B cell (primary cell): ENCODE measurements around the gene STXBP5L. TPM values are rescaled to one million over a fixed set of nuclear protein-coding genes. Genes with fewer than 3 reads are reported as not detected.

ENCODE experiments used
- ATAC-seq: fragments of 200-7000 bp; cut with Tn5 transposase; one replicate; pipeline ENCODE4 v1.10.0; 2021; ENCODE audit warnings: low read depth, mild to moderate bottlenecking, moderate number of reproducible peaks, moderate library complexity
- CTCF ChIA-PET: fragments of 350-600 bp; sonication (Branson Sonifier 250); formaldehyde crosslinking; loops from one replicate; lab custom pipeline; 2021; ENCODE audit warnings: antibody characterized with exemption, inconsistent platforms; lab: Charles Lee
- POLR2A ChIA-PET: fragments of 350-600 bp; sonication (Branson Sonifier 250); formaldehyde crosslinking; loops from one replicate; lab custom pipeline; 2021; ENCODE audit warnings: antibody characterized with exemption; lab: Charles Lee
- DNase-seq: peaks from one replicate; pipeline ENCODE4 v3.0.0; 2013
- H2AFZ ChIP-seq: 2 replicates; pipeline ENCODE4 v1.6.1; 2012; ENCODE audit warnings: mild to moderate bottlenecking, low read depth, low read length; ENCODE audit not compliant: insufficient read depth, poor library complexity, severe bottlenecking
- H3K27ac ChIP-seq, 2 donors: 1 replicate in 1 of 2; 2 replicates in 1 of 2; pipeline ENCODE4 v1.5.1; 2012 to 2013; ENCODE audit warnings: low read length in 2 of 2, mild to moderate bottlenecking in 2 of 2, moderate library complexity in 1 of 2
- H3K27me3 ChIP-seq, 4 experiments: fragments of 200-600 bp in 1 of 4; sonication (generic) in 1 of 4; replicated peaks in 1 of 4; 1 replicate in 2 of 4; 2 replicates in 2 of 4; pipeline versions ENCODE4 v1.6.1 to v1.7.0; 2013 to 2016; ENCODE audit warnings: low read length in 3 of 4, mild to moderate bottlenecking in 2 of 4, mixed read lengths in 1 of 4, moderate library complexity in 1 of 4; ENCODE audit not compliant: insufficient read depth in 4 of 4, control insufficient read depth in 3 of 4; ENCODE audit errors: control extremely low read depth in 1 of 4
- H3K36me3 ChIP-seq, 2 experiments: replicated peaks in 1 of 2; 1 replicate in 1 of 2; 2 replicates in 1 of 2; pipeline versions ENCODE4 v1.6.1 to v1.7.1; 2013; ENCODE audit warnings: low read length in 1 of 2; ENCODE audit not compliant: insufficient read depth in 2 of 2, control insufficient read depth in 1 of 2; ENCODE audit errors: control extremely low read depth in 1 of 2, extremely low read depth in 1 of 2
- H3K4me1 ChIP-seq, 2 donors: fragments of 200-600 bp in 1 of 2; sonication (generic) in 1 of 2; 1 replicate in 1 of 2; 2 replicates in 1 of 2; pipeline versions ENCODE4 v1.5.1 to v1.6.1; 2013 to 2017; ENCODE audit warnings: low read length in 2 of 2; ENCODE audit not compliant: control insufficient read depth in 2 of 2, insufficient read depth in 2 of 2
- H3K4me2 ChIP-seq: replicated peaks from 2 replicates; pipeline ENCODE3; 2012; ENCODE audit warnings: mild to moderate bottlenecking, low read depth, low read length; ENCODE audit not compliant: poor library complexity, severe bottlenecking
- H3K4me3 ChIP-seq, 5 experiments: fragments of 200-600 bp in 1 of 5; sonication (generic) in 1 of 5; 1 replicate in 3 of 5; 2 replicates in 2 of 5; pipeline versions ENCODE4 v1.5.1 to v1.7.0; 2011 to 2016; ENCODE audit warnings: low read length in 4 of 5, mild to moderate bottlenecking in 4 of 5, low read depth in 2 of 5, control low read depth in 1 of 5, moderate library complexity in 1 of 5; ENCODE audit not compliant: insufficient read depth in 1 of 5; ENCODE audit errors: control extremely low read depth in 1 of 5, extremely low read depth in 1 of 5
- H3K79me2 ChIP-seq: fragments of 200-600 bp; sonication (generic); one replicate; pipeline ENCODE4 v1.6.0; 2016; ENCODE audit warnings: low read length; ENCODE audit not compliant: control insufficient read depth, insufficient read depth
- H3K9ac ChIP-seq: fragments of 200-600 bp; sonication (generic); 2 replicates; pipeline ENCODE4 v1.6.1; 2017; ENCODE audit warnings: mild to moderate bottlenecking, low read length, moderate library complexity
- H3K9me3 ChIP-seq, 3 donors: one replicate each; pipeline versions ENCODE4 v1.6.1 to v1.7.1; 2013; ENCODE audit warnings: low read length in 2 of 3; ENCODE audit not compliant: control insufficient read depth in 2 of 3, insufficient read depth in 1 of 3; ENCODE audit errors: control extremely low read depth in 1 of 3
- H4K20me1 ChIP-seq: 2 replicates; pipeline ENCODE4 v1.6.0; 2012; ENCODE audit warnings: mild to moderate bottlenecking, low read length; ENCODE audit not compliant: insufficient read depth, control insufficient read depth, poor library complexity, severe bottlenecking
- H3K27ac Mint-ChIP-seq: one replicate; pipeline ENCODE4 v1.8.0; 2021; ENCODE audit warnings: mixed read lengths
- H3K27me3 Mint-ChIP-seq: one replicate; pipeline ENCODE4 v1.8.0; 2021; ENCODE audit warnings: mixed read lengths
- H3K4me1 Mint-ChIP-seq: one replicate; pipeline ENCODE4 v1.8.0; 2021; ENCODE audit warnings: mixed read lengths
- H3K4me3 Mint-ChIP-seq: one replicate; pipeline ENCODE4 v1.8.0; 2021; ENCODE audit warnings: mixed read lengths
- H3K9me3 Mint-ChIP-seq: one replicate; pipeline ENCODE4 v1.8.0; 2022; ENCODE audit warnings: mixed read lengths; ENCODE audit not compliant: insufficient read depth
- EZH2 ChIP-seq: IDR thresholded peaks from 2 replicates; pipeline ENCODE4 v1.6.1; 2012; ENCODE audit warnings: borderline replicate concordance, low read depth, mild to moderate bottlenecking, moderate library complexity, low read length; ENCODE audit not compliant: insufficient read depth, poor library complexity, severe bottlenecking
- WGBS: methylation state at CpG from one replicate; pipeline ENCODE4 v1.1.5; 2013; ENCODE audit warnings: missing lambda C conversion rate; ENCODE audit not compliant: insufficient coverage; 5-methylcytosine and 5-hydroxymethylcytosine counted together
- intact Hi-C: fragments of 100-400 bp; cut with micrococcal nuclease; formaldehyde crosslinking; loops from one replicate; pipeline ENCODE4 v1.10.0; 2022
- polyA plus RNA-seq: library from polyadenylated mRNA; depleted of rRNA; stranded (reverse); fragments of >200 nt; gene quantifications from 2 replicates; pipeline ENCODE4 v1.2.3, GENCODE V29; 2012
- total RNA-seq, 2 donors: library from RNA; stranded (reverse); fragments of 120-200 nt in 1 of 2; gene quantifications; 1 replicate in 1 of 2; 2 replicates in 1 of 2; pipeline versions ENCODE4 v1.2.3 to v1.2.4, GENCODE V29; 2013 to 2022
- TF ChIP-seq, protein P1 (sequence below): fragments of 200-600 bp; IDR thresholded peaks from one replicate; pipeline ENCODE4 v1.8.0; 2022; ENCODE audit warnings: antibody characterized with exemption, mild to moderate bottlenecking

The STXBP5L gene
- total and polyA plus RNA-seq, 2 donors (not counting 1 experiment from before 2014, with no cell fraction given) = not detected

DNA sequence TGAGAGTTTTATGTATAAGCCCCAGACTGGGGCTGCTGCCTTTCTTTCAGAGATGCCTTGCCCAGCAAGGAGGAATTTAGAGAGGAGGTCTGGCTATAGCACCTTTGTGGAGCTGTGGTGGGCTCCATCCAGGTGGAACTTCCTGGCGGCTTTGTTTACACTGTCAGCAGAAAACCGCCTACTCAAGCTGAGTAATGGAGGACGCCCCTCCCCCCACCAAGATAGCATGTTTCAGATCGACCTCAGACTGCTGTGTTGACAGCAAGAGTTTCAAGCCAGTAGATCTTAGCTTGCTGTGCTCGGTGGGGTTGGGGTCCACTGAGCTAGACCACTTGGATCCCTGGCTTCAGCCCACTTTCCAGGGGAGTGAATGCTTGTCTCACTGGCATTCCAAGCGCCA lies 155.6 kb downstream of the STXBP5L start:
- no peak overlapping the region for H3K4me2 ChIP-seq
- no peaks in the 10 kb centered on the region for H3K4me1 ChIP-seq
- ChIA-PET POLR2A (no interaction called here), CTCF (no interaction called here)
- no peaks in the 10 kb centered on the region for H3K36me3 ChIP-seq
- no peaks in the 10 kb centered on the region for H3K9me3 ChIP-seq
- no peak for DNase-seq
- TF ChIP-seq, protein P1, sequence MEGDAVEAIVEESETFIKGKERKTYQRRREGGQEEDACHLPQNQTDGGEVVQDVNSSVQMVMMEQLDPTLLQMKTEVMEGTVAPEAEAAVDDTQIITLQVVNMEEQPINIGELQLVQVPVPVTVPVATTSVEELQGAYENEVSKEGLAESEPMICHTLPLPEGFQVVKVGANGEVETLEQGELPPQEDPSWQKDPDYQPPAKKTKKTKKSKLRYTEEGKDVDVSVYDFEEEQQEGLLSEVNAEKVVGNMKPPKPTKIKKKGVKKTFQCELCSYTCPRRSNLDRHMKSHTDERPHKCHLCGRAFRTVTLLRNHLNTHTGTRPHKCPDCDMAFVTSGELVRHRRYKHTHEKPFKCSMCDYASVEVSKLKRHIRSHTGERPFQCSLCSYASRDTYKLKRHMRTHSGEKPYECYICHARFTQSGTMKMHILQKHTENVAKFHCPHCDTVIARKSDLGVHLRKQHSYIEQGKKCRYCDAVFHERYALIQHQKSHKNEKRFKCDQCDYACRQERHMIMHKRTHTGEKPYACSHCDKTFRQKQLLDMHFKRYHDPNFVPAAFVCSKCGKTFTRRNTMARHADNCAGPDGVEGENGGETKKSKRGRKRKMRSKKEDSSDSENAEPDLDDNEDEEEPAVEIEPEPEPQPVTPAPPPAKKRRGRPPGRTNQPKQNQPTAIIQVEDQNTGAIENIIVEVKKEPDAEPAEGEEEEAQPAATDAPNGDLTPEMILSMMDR = no peak
- TF ChIP-seq EZH2 = no peak
- H3K4me3 Mint-ChIP-seq = no peak overlapping the region
- H3K27ac ChIP-seq = no peak overlapping the region
- H3K4me1 Mint-ChIP-seq = no peaks in the 10 kb centered on the region
- WGBS = 92% methylated on average over 6 of the region's 6 CpGs
- no peak overlapping the region for H3K4me3 ChIP-seq
- H3K9ac ChIP-seq = no peak overlapping the region
- H2AFZ ChIP-seq = no peak overlapping the region
- H3K27me3 Mint-ChIP-seq = no peaks in the 10 kb centered on the region
- H3K27ac Mint-ChIP-seq = no peak overlapping the region
- H3K27me3 ChIP-seq = no peaks in the 10 kb centered on the region
- ATAC-seq = no peak
- H4K20me1 ChIP-seq = no peaks in the 10 kb centered on the region
- H3K79me2 ChIP-seq = no peaks in the 10 kb centered on the region
- H3K9me3 Mint-ChIP-seq = no peaks in the 10 kb centered on the region
- intact Hi-C loops = no loop called here

DNA sequence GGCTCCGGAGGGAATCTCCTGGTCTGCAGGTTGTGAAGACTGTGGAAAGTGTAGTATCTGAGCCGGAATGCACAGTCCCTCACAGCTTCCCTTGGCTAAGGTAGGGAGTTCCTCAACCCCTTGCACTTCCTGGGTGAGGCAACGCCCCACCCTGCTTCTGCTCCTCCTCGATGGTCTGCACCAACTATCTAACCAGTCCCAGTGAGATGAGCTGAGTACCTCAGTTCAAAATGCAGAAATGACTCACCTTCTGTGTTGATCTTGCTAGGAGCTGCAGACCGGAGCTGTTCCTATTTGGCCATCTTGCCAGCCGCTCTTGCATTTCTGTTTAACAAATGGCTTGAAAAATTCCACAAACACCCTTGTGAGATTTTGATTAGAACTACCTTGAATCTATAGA lies 156.1 kb downstream of the STXBP5L start:
- Mint-ChIP-seq H3K9me3 (no peaks in the 10 kb centered on the region), H3K4me3 (no peak overlapping the region), H3K27ac (no peak overlapping the region), H3K27me3 (no peaks in the 10 kb centered on the region), H3K4me1 (no peaks in the 10 kb centered on the region)
- TF ChIP-seq EZH2 = no peak
- TF ChIP-seq, protein P1 = no peak
- ATAC-seq (no peak), DNase-seq (no peak)
- Histone ChIP-seq H3K4me3 (no peak overlapping the region), H3K27ac (no peak overlapping the region), H3K4me1 (no peaks in the 10 kb centered on the region), H3K27me3 (no peaks in the 10 kb centered on the region), H3K36me3 (no peaks in the 10 kb centered on the region), H3K9me3 (no peaks in the 10 kb centered on the region), H3K79me2 (no peaks in the 10 kb centered on the region), H3K4me2 (no peak overlapping the region), H4K20me1 (no peaks in the 10 kb centered on the region), H3K9ac (no peak overlapping the region), H2AFZ (no peak overlapping the region)
- POLR2A ChIA-PET = no interaction called here
- intact Hi-C loops = no loop called here
- 76% methylated on average over 3 of the region's 6 CpGs for WGBS
- CTCF ChIA-PET = no interaction called here
